GM13976 (cell line): ENCODE measurements around the gene SMIM20.

Source experiments
- DNase-seq: peaks from one replicate; pipeline ENCODE4 v3.0.0; 2012; ENCODE audit warnings: low spot score
- CTCF ChIP-seq: IDR thresholded peaks from 2 replicates; pipeline ENCODE4 v1.5.1; 2012; ENCODE audit warnings: borderline replicate concordance, mild to moderate bottlenecking; ENCODE audit not compliant: insufficient read depth; ENCODE audit errors: extremely low read depth, missing control alignments, control extremely low read depth
- in situ Hi-C: fragments of 300-500 bp; cut with MboI; formaldehyde crosslinking; loops from one replicate; pipeline ENCODE4 v1.12.0; 2022; ENCODE audit warnings: low sequenced_read_pairs, mixed read lengths, inconsistent platforms; ENCODE audit not compliant: unreplicated experiment

Gene SMIM20

GRCh38 chr4:25914670-25915352, 791 bp downstream of the SMIM20 start:
- in situ Hi-C loops: no loop called here
- TF ChIP-seq CTCF: no peak

GRCh38 chr4:25915353-25915705, 1.3 kb downstream of the SMIM20 start:
- in situ Hi-C loops: no loop called here
- TF ChIP-seq CTCF: no peak
- DNase-seq: no peak

More at GRCh38 chr4:25914670-25915352, 791 bp downstream of the SMIM20 start:
- DNase-seq: no peak

GRCh38 chr4:25916870-25917269, 2.9 kb downstream of the SMIM20 start:
- TF ChIP-seq CTCF: no peak
- no peak for DNase-seq
- in situ Hi-C loops: no loop called here

- in situ Hi-C loops: no loop called here
- no peak for TF ChIP-seq CTCF
- DNase-seq: no peak
These were observed 5.7 kb downstream of the SMIM20 start for GRCh38 chr4:25919676-25920075.

- no peak for TF ChIP-seq CTCF
- no peak for DNase-seq
- in situ Hi-C loops: no loop called here
These were observed 7.9 kb downstream of the SMIM20 start for GRCh38 chr4:25921922-25922321.

GRCh38 chr4:25922812-25923369, 8.9 kb downstream of the SMIM20 start:
- in situ Hi-C loops: no loop called here
- TF ChIP-seq CTCF: no peak
- no peak for DNase-seq
